ENCODE results near the gene CDH13.

GRCh38 chr16:83549316-83550182 is 922.8 kb downstream of the CDH13 start:
- TF ChIP-seq TAF1 (IDR thresholded peaks at IDR 0.05; ENCODE audit: borderline replicate concordance, insufficient read depth, low read length) (no peak), POLR2AphosphoS5 (IDR thresholded peaks at IDR 0.05; ENCODE audit: low read depth, low read length) (no peak)
